HCT116 (cell line): ENCODE measurements around the gene SDK1. TPM values are rescaled to one million over a fixed set of nuclear protein-coding genes. Genes with fewer than 3 reads are reported as not detected.

Experiments used
- ATAC-seq: fragments of 200-7000 bp; cut with Tn5 transposase; 2 replicates; pipeline ENCODE4 v1.9.1; 2020; ENCODE audit warnings: mild to moderate bottlenecking, moderate library complexity
- BruUV-seq: library from RNA; stranded (reverse); fragments of 400-500 nt; replicated peaks from 2 replicates; lab custom pipeline; 2021; lab: Mats Ljungman, UMichigan
- CTCF ChIA-PET: fragments of 300-600 bp; sonication (Branson Sonifier 250); formaldehyde crosslinking; loops from one replicate; lab custom pipeline; 2021; ENCODE audit warnings: antibody characterized with exemption; lab: Charles Lee
- POLR2A ChIA-PET: fragments of 300-600, 350-600 bp; sonication (Branson Sonifier 250); formaldehyde crosslinking; loops from one replicate; lab custom pipeline; 2021; ENCODE audit warnings: antibody characterized with exemption; lab: Charles Lee
- RAD21 ChIA-PET, 2 experiments: fragments of 300-600 bp; sonication (Branson Sonifier 250); formaldehyde crosslinking; loops; one replicate each; lab custom pipeline; 2023; ENCODE audit warnings: low total read pairs in 2 of 2; ENCODE audit not compliant: uncharacterized antibody in 2 of 2, unreplicated experiment in 2 of 2, low non-redundant PET in 1 of 2; lab: Charles Lee
- DNase-seq: peaks from one replicate; pipeline ENCODE4 v3.0.0-alpha.2; 2010; ENCODE audit warnings: low read depth, low spot score
- H2AFZ ChIP-seq: fragments of 200-600 bp; shearing (Covaris generic), sonication (generic); 2 replicates; pipeline ENCODE4 v1.6.1; 2017; ENCODE audit warnings: low read depth, mixed run types, mixed read lengths, antibody characterized with exemption, low read length; ENCODE audit not compliant: poor library complexity, severe bottlenecking
- H3K27ac ChIP-seq: 2 replicates; pipeline ENCODE4 v1.5.1; 2012; ENCODE audit warnings: low read depth, low read length
- H3K27me3 ChIP-seq: fragments of 200-600 bp; sonication (generic); 2 replicates; pipeline ENCODE4 v1.6.1; 2016; ENCODE audit warnings: mixed run types, low read length, mixed read lengths; ENCODE audit not compliant: insufficient read depth
- H3K36me3 ChIP-seq, 2 experiments: fragments of 200-500 bp in 1 of 2; fragments of 200-600 bp in 1 of 2; sonication (Bioruptor generic) in 1 of 2; sonication (generic) in 1 of 2; 2 replicates each; pipeline versions ENCODE4 v1.5.1 to v1.6.1; 2014 to 2016; ENCODE audit warnings: low read length in 2 of 2, inconsistent platforms in 1 of 2, mixed read lengths in 1 of 2, mixed run types in 1 of 2; ENCODE audit not compliant: insufficient read depth in 2 of 2, control insufficient read depth in 1 of 2
- H3K4me1 ChIP-seq, 2 experiments: fragments of 200-600 bp in 1 of 2; sonication (generic) in 1 of 2; 2 replicates each; pipeline versions ENCODE4 v1.5.1 to v1.6.1; 2012 to 2017; ENCODE audit warnings: low read length in 2 of 2, inconsistent platforms in 1 of 2, mild to moderate bottlenecking in 1 of 2, mixed read lengths in 1 of 2, mixed run types in 1 of 2, moderate library complexity in 1 of 2; ENCODE audit not compliant: insufficient read depth in 2 of 2, control insufficient read depth in 1 of 2
- H3K4me2 ChIP-seq: fragments of 200-600 bp; sonication (generic); 2 replicates; pipeline ENCODE4 v1.6.1; 2017; ENCODE audit warnings: mixed run types, low read length, mixed read lengths
- H3K4me3 ChIP-seq, 2 experiments: fragments of 200-600 bp in 1 of 2; sonication (generic) in 1 of 2; replicated peaks in 1 of 2; 2 replicates each; pipeline ENCODE4 v1.5.1; 2011 to 2016; ENCODE audit warnings: low read length in 2 of 2, control low read depth in 1 of 2, low read depth in 1 of 2, mild to moderate bottlenecking in 1 of 2, mixed read lengths in 1 of 2, mixed run types in 1 of 2
- H3K79me2 ChIP-seq: fragments of 200-600 bp; sonication (generic); 2 replicates; pipeline ENCODE4 v1.6.1; 2017; ENCODE audit warnings: mild to moderate bottlenecking, mixed run types, low read length, moderate library complexity, mixed read lengths; ENCODE audit not compliant: insufficient read depth
- H3K9ac ChIP-seq: fragments of 200-600 bp; sonication (generic); 2 replicates; pipeline ENCODE4 v1.6.1; 2016; ENCODE audit warnings: low read length, mixed read lengths
- H3K9me2 ChIP-seq: fragments of 200-600 bp; sonication (generic), shearing (Covaris generic); 2 replicates; pipeline ENCODE4 v1.6.1; 2017; ENCODE audit warnings: mixed run types, mild to moderate bottlenecking, moderate library complexity; ENCODE audit not compliant: insufficient read depth
- H3K9me3 ChIP-seq, 2 experiments: fragments of 200-500 bp in 1 of 2; fragments of 200-600 bp in 1 of 2; sonication (Bioruptor generic) in 1 of 2; sonication (generic) in 1 of 2; 2 replicates each; pipeline ENCODE4 v1.6.1; 2014 to 2017; ENCODE audit warnings: low read length in 2 of 2, mixed read lengths in 2 of 2, inconsistent platforms in 1 of 2, low read depth in 1 of 2, mild to moderate bottlenecking in 1 of 2, mixed run types in 1 of 2, moderate library complexity in 1 of 2; ENCODE audit not compliant: control insufficient read depth in 1 of 2, insufficient read depth in 1 of 2
- H4K20me1 ChIP-seq: fragments of 200-600 bp; sonication (generic), shearing (Covaris generic); 2 replicates; pipeline ENCODE4 v1.6.1; 2017; ENCODE audit warnings: mixed run types, mild to moderate bottlenecking, moderate library complexity; ENCODE audit not compliant: insufficient read depth
- CTCF ChIP-seq, 3 experiments: fragments of 200-600 bp in 1 of 3; sonication (generic) in 1 of 3; IDR thresholded peaks in 2 of 3; conservative IDR thresholded peaks in 1 of 3; 2 replicates each; pipeline ENCODE4 v1.5.1; 2012 to 2017; ENCODE audit warnings: low read depth in 2 of 3, low read length in 2 of 3, antibody characterized with exemption in 1 of 3, borderline replicate concordance in 1 of 3, control low read depth in 1 of 3, mild to moderate bottlenecking in 1 of 3, mixed read lengths in 1 of 3, mixed run types in 1 of 3, moderate library complexity in 1 of 3; ENCODE audit not compliant: insufficient read depth in 1 of 3
- EGR1 ChIP-seq: IDR thresholded peaks from 2 replicates; pipeline ENCODE4 v1.6.1; 2012; ENCODE audit warnings: low read depth
- FOSL1 ChIP-seq: IDR thresholded peaks from 2 replicates; pipeline ENCODE4 v1.6.1; 2012; ENCODE audit warnings: low read depth
- POLR2A ChIP-seq: IDR thresholded peaks from 2 replicates; pipeline ENCODE4 v1.7.0; 2011; ENCODE audit warnings: borderline replicate concordance; ENCODE audit not compliant: insufficient read depth, insufficient read length; ENCODE audit errors: extremely low read depth
- POLR2AphosphoS5 ChIP-seq: IDR thresholded peaks from 2 replicates; pipeline ENCODE4 v1.6.1; 2011; ENCODE audit warnings: mild to moderate bottlenecking, low read depth, low read length, moderate library complexity
- RAD21 ChIP-seq: IDR thresholded peaks from 2 replicates; pipeline ENCODE4 v1.6.1; 2012; ENCODE audit warnings: low read depth, mild to moderate bottlenecking
- SIN3A ChIP-seq: IDR thresholded peaks from 2 replicates; pipeline ENCODE4 v1.6.1; 2012; ENCODE audit warnings: low read depth
- SRF ChIP-seq: IDR thresholded peaks from 2 replicates; pipeline ENCODE4 v1.6.1; 2012; ENCODE audit warnings: low read depth
- YY1 ChIP-seq: IDR thresholded peaks from 2 replicates; pipeline ENCODE4 v1.6.1; 2011; ENCODE audit warnings: low read length, low read depth, moderate library complexity, mild to moderate bottlenecking; ENCODE audit not compliant: insufficient replicate concordance; ENCODE audit errors: extremely low read depth
- ZFX ChIP-seq: fragments of 450-650 bp; IDR thresholded peaks from 2 replicates; pipeline ENCODE4 v1.6.1; 2017
- ZNF274 ChIP-seq: fragments of 200-500 bp; sonication (Bioruptor generic); IDR thresholded peaks from 2 replicates; pipeline ENCODE4 v1.6.1; 2014; ENCODE audit warnings: mild to moderate bottlenecking, low read depth, low read length, inconsistent platforms
- intact Hi-C: fragments of 100-400 bp; cut with micrococcal nuclease; formaldehyde crosslinking; loops from 2 replicates; pipeline ENCODE4 v1.10.0; 2022
- total RNA-seq: library from RNA; stranded (reverse); gene quantifications from one replicate; pipeline ENCODE4 v1.2.1, GENCODE V29; 2021; ENCODE audit not compliant: unreplicated experiment
- TF ChIP-seq, protein P1 (sequence below): IDR thresholded peaks from 2 replicates; pipeline ENCODE4 v1.6.1; 2012; ENCODE audit warnings: low read depth

SDK1 gene
- total RNA-seq, 1 experiment from 2014 or later, result 0.05 TPM

DNA sequence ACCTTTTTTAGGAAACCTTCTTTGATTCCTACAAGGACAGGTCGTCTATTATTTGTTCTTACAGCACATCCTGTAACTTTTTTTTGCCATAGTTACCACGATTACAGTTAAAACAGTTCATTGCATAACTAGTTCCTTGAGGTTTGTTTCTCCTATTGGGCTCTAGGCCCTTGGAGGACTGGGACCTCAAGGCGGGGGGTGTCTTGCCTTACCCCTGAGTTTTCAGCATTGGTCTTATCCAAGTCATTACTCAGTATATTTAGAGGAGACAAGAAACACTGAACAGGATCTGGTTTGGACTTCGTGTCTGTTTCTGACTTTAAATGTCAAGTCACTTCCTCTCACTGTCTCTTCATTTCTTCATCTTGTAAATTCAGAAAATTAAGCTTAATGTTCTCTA is 369.8 kb downstream of the SDK1 start:
- Histone ChIP-seq H3K9ac (no peak overlapping the region), H3K36me3 (no peaks in the 10 kb centered on the region), H3K9me2 (no peaks in the 10 kb centered on the region), H3K27me3 (peaks cover 12% of the 10 kb centered on the region; the same call in 1 of the 2 replicates), H3K4me1 (no peaks in the 10 kb centered on the region), H2AFZ (no peak overlapping the region), H3K4me2 (no peak overlapping the region), H3K9me3 (no peaks in the 10 kb centered on the region), H3K4me3 (no peak overlapping the region), H3K79me2 (no peaks in the 10 kb centered on the region), H4K20me1 (no peaks in the 10 kb centered on the region), H3K27ac (no peak overlapping the region)
- intact Hi-C loops, result loop anchor here (10.0 kb wide), 1 partner anchor 366 kb away; the partner anchor contains the start of gene SDK1
- ATAC-seq (no peak), DNase-seq (no peak)
- ChIA-PET RAD21 (no interaction called here), CTCF (no interaction called here), POLR2A (no interaction called here)
- TF ChIP-seq CTCF (IDR thresholded peaks at IDR 0.05 in 2 of 3, conservative IDR thresholded peaks at IDR 0.05 in 1 of 3; ENCODE audit: borderline replicate concordance in 1 of 3, insufficient read depth in 1 of 3, low read depth in 2 of 3, low read length in 2 of 3), result no peak
- no peak for TF ChIP-seq SRF
- TF ChIP-seq FOSL1, result no peak
- TF ChIP-seq EGR1, result no peak
- no peak for TF ChIP-seq SIN3A
- TF ChIP-seq ZNF274, result no peak
- no TSS peak for BruUV-seq

- H3K36me3 ChIP-seq, result no peaks in the 10 kb centered on the region
- no peak overlapping the region for H3K9ac ChIP-seq
- no peaks in the 10 kb centered on the region for H4K20me1 ChIP-seq
- no peak overlapping the region for H2AFZ ChIP-seq
- H3K4me3 ChIP-seq, result no peak overlapping the region
- no peaks in the 10 kb centered on the region for H3K79me2 ChIP-seq
- H3K9me2 ChIP-seq, result no peaks in the 10 kb centered on the region
- no peak for DNase-seq
- peak; percentile 71; the same call in 1 of the 2 replicates for ATAC-seq
- H3K27me3 ChIP-seq, result peaks cover 13% of the 10 kb centered on the region; the same call in 1 of the 2 replicates
- ChIA-PET RAD21 (no interaction called here), CTCF (interaction anchor here (0.6 to 2.2 kb wide), 13 partner anchors 9 to 958 kb away, joined by 3 to 8 read pairs (median 3); partner anchors contain the start of gene SDK1), POLR2A (no interaction called here)
- no peak overlapping the region for H3K27ac ChIP-seq
- no peaks in the 10 kb centered on the region for H3K9me3 ChIP-seq
- no TSS peak for BruUV-seq
- intact Hi-C loops, result loop anchor here (2.0 to 10.0 kb wide), 2 partner anchors 369 to 787 kb away; partner anchors contain the start of gene SDK1
- H3K4me1 ChIP-seq, result no peaks in the 10 kb centered on the region
- no peak overlapping the region for H3K4me2 ChIP-seq
- TF ChIP-seq RAD21 (peak; percentile 48), YY1 (no peak), ZFX (no peak), POLR2AphosphoS5 (no peak), POLR2A (no peak), EGR1 (no peak), CTCF (IDR thresholded peaks at IDR 0.05 in 2 of 3, conservative IDR thresholded peaks at IDR 0.05 in 1 of 3; ENCODE audit: borderline replicate concordance in 1 of 3, insufficient read depth in 1 of 3, low read depth in 2 of 3, low read length in 2 of 3) (peak; percentile 52 to 72 (median 67); a peak in 5 of 6 replicates)
- TF ChIP-seq, protein P1, sequence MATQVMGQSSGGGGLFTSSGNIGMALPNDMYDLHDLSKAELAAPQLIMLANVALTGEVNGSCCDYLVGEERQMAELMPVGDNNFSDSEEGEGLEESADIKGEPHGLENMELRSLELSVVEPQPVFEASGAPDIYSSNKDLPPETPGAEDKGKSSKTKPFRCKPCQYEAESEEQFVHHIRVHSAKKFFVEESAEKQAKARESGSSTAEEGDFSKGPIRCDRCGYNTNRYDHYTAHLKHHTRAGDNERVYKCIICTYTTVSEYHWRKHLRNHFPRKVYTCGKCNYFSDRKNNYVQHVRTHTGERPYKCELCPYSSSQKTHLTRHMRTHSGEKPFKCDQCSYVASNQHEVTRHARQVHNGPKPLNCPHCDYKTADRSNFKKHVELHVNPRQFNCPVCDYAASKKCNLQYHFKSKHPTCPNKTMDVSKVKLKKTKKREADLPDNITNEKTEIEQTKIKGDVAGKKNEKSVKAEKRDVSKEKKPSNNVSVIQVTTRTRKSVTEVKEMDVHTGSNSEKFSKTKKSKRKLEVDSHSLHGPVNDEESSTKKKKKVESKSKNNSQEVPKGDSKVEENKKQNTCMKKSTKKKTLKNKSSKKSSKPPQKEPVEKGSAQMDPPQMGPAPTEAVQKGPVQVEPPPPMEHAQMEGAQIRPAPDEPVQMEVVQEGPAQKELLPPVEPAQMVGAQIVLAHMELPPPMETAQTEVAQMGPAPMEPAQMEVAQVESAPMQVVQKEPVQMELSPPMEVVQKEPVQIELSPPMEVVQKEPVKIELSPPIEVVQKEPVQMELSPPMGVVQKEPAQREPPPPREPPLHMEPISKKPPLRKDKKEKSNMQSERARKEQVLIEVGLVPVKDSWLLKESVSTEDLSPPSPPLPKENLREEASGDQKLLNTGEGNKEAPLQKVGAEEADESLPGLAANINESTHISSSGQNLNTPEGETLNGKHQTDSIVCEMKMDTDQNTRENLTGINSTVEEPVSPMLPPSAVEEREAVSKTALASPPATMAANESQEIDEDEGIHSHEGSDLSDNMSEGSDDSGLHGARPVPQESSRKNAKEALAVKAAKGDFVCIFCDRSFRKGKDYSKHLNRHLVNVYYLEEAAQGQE, result no peak
Measured at GRCh38 chr7:3673524-3673923, 372.5 kb downstream of the SDK1 start.
